SK-N-SH (cell line): Measurements from ENCODE around the gene INPP5A. TPM values are rescaled to one million over a fixed set of nuclear protein-coding genes. Genes with fewer than 3 reads are reported as not detected.

Experiments used
- CTCF ChIA-PET: fragments of 300-600, 350-600 bp; formaldehyde crosslinking; extraction: SDS; loops from one replicate; lab custom pipeline; 2021; lab: Yijun Ruan, JAX
- POLR2A ChIA-PET: fragments of 350-600 bp; sonication (Branson Sonifier 250); formaldehyde crosslinking; extraction: SDS; loops from one replicate; lab custom pipeline; 2020; ENCODE audit warnings: antibody characterized with exemption, inconsistent platforms; lab: Yijun Ruan, JAX
- DNase-seq: peaks from one replicate; pipeline ENCODE4 v3.0.0; 2012
- H2AFZ ChIP-seq: fragments of 200-600 bp; sonication (generic); 2 replicates; pipeline ENCODE4 v1.8.1; 2016; ENCODE audit warnings: antibody characterized with exemption, mild to moderate bottlenecking, low read depth
- H3F3A ChIP-seq: fragments of 200-600 bp; sonication (generic); replicated peaks from 2 replicates; pipeline ENCODE3; 2016; ENCODE audit warnings: antibody characterized with exemption, mild to moderate bottlenecking; ENCODE audit not compliant: insufficient read depth
- H3K27ac ChIP-seq, 2 experiments: fragments of 200-500 bp in 1 of 2; fragments of 200-600 bp in 1 of 2; sonication (Bioruptor generic) in 1 of 2; sonication (generic), shearing (Covaris generic) in 1 of 2; 2 replicates each; pipeline versions ENCODE4 v1.5.1 to v1.6.1; 2014 to 2016; ENCODE audit warnings: low read depth in 2 of 2, inconsistent platforms in 1 of 2, low read length in 1 of 2, mild to moderate bottlenecking in 1 of 2, mixed read lengths in 1 of 2
- H3K27me3 ChIP-seq: fragments of 200-600 bp; sonication (generic), shearing (Covaris generic); 2 replicates; pipeline ENCODE4 v1.6.1; 2016; ENCODE audit warnings: mixed run types; ENCODE audit not compliant: insufficient read depth
- H3K36me3 ChIP-seq, 2 experiments: fragments of 200-500 bp in 1 of 2; fragments of 200-600 bp in 1 of 2; sonication (Bioruptor generic) in 1 of 2; sonication (generic) in 1 of 2; replicated peaks in 1 of 2; 2 replicates each; pipeline versions ENCODE3 to v1.5.1; 2014 to 2016; ENCODE audit warnings: low read length in 1 of 2, mild to moderate bottlenecking in 1 of 2; ENCODE audit not compliant: insufficient read depth in 2 of 2, control insufficient read depth in 1 of 2
- H3K4me1 ChIP-seq, 2 experiments: fragments of 200-500 bp in 1 of 2; fragments of 200-600 bp in 1 of 2; sonication (Bioruptor generic) in 1 of 2; sonication (generic), shearing (Covaris generic) in 1 of 2; 2 replicates each; pipeline versions ENCODE4 v1.5.1 to v1.6.1; 2014 to 2016; ENCODE audit warnings: low read depth in 1 of 2, low read length in 1 of 2, mixed run types in 1 of 2; ENCODE audit not compliant: insufficient read depth in 2 of 2, control insufficient read depth in 1 of 2
- H3K4me2 ChIP-seq: fragments of 200-600 bp; sonication (generic), shearing (Covaris generic); 2 replicates; pipeline ENCODE4 v1.6.1; 2017; ENCODE audit warnings: mixed run types
- H3K4me3 ChIP-seq, 2 experiments: fragments of 200-500 bp in 1 of 2; fragments of 200-600 bp in 1 of 2; sonication (Bioruptor generic) in 1 of 2; sonication (generic), shearing (Covaris generic) in 1 of 2; 2 replicates each; pipeline versions ENCODE4 v1.5.1 to v1.8.1; 2014 to 2016; ENCODE audit warnings: low read depth in 2 of 2, inconsistent platforms in 1 of 2, low read length in 1 of 2, mild to moderate bottlenecking in 1 of 2, mixed read lengths in 1 of 2, moderate library complexity in 1 of 2
- H3K79me2 ChIP-seq: fragments of 200-600 bp; sonication (generic); 2 replicates; pipeline ENCODE4 v1.8.1; 2017; ENCODE audit warnings: mild to moderate bottlenecking; ENCODE audit not compliant: insufficient read depth
- H3K9ac ChIP-seq: fragments of 200-600 bp; sonication (generic); 2 replicates; pipeline ENCODE4 v1.6.1; 2017; ENCODE audit warnings: mixed run types
- H3K9me2 ChIP-seq: fragments of 200-600 bp; sonication (generic); 2 replicates; pipeline ENCODE4 v1.6.1; 2017; ENCODE audit warnings: mixed run types
- H3K9me3 ChIP-seq: fragments of 200-600 bp; sonication (generic); 2 replicates; pipeline ENCODE4 v1.6.1; 2017; ENCODE audit warnings: mixed run types, mild to moderate bottlenecking, moderate library complexity
- H4K20me1 ChIP-seq: fragments of 200-600 bp; sonication (generic); 2 replicates; pipeline ENCODE4 v1.6.1; 2017; ENCODE audit warnings: mild to moderate bottlenecking, mixed run types; ENCODE audit not compliant: insufficient read depth
- CHD2 ChIP-seq: fragments of 150-350 bp; IDR thresholded peaks from 2 replicates; pipeline ENCODE4 v1.6.1; 2018; ENCODE audit warnings: low read length; ENCODE audit not compliant: partially characterized antibody
- EZH2phosphoT487 ChIP-seq: fragments of 200-600 bp; sonication (generic); IDR thresholded peaks from 2 replicates; pipeline ENCODE4 v1.6.1; 2017; ENCODE audit warnings: low read depth, mixed run types, mild to moderate bottlenecking, antibody characterized with exemption, moderate library complexity, borderline replicate concordance
- FOXM1 ChIP-seq: IDR thresholded peaks from 2 replicates; pipeline ENCODE4 v1.4.0; 2012; ENCODE audit warnings: low read depth, mild to moderate bottlenecking
- JUND ChIP-seq: IDR thresholded peaks from 2 replicates; pipeline ENCODE4 v1.4.0; 2012
- NFIC ChIP-seq: IDR thresholded peaks from 2 replicates; pipeline ENCODE4 v1.4.0; 2012; ENCODE audit warnings: borderline replicate concordance
- PBX3 ChIP-seq: IDR thresholded peaks from 2 replicates; pipeline ENCODE4; 2012
- POLR2AphosphoS5 ChIP-seq: IDR thresholded peaks from 2 replicates; pipeline ENCODE4 v1.6.1; 2012; ENCODE audit warnings: low read depth, low read length
- RAD21 ChIP-seq: IDR thresholded peaks from 2 replicates; pipeline ENCODE4 v1.6.1; 2012; ENCODE audit warnings: mild to moderate bottlenecking, low read length
- RCOR1 ChIP-seq: fragments of 150-350 bp; IDR thresholded peaks from 2 replicates; pipeline ENCODE4 v1.6.1; 2017; ENCODE audit warnings: antibody characterized with exemption, low read length
- SIN3A ChIP-seq: IDR thresholded peaks from 2 replicates; pipeline ENCODE4 v1.6.1; 2012; ENCODE audit warnings: low read depth, mild to moderate bottlenecking, low read length, moderate library complexity, borderline replicate concordance
- TEAD4 ChIP-seq: IDR thresholded peaks from 2 replicates; pipeline ENCODE4 v1.4.0; 2012; ENCODE audit warnings: mild to moderate bottlenecking, borderline replicate concordance; ENCODE audit not compliant: insufficient read depth
- YY1 ChIP-seq: IDR thresholded peaks from 2 replicates; pipeline ENCODE4 v1.4.0; 2012; ENCODE audit warnings: low read depth, mild to moderate bottlenecking
- WGBS: methylation state at CpG from one replicate; pipeline ENCODE4 v1.1.6; 2017; ENCODE audit warnings: low lambda C conversion rate; 5-methylcytosine and 5-hydroxymethylcytosine counted together
- polyA plus RNA-seq, 3 experiments: library from polyadenylated mRNA; depleted of rRNA; stranded (reverse); fragments of >200 nt; gene quantifications; 2 replicates each; pipeline ENCODE4 v1.2.3, GENCODE V29; 2012
- TF ChIP-seq, protein P1 (sequence below): fragments of 150-350 bp; IDR thresholded peaks from 2 replicates; pipeline ENCODE4 v1.6.1; 2017; ENCODE audit warnings: antibody characterized with exemption, low read length, low read depth, borderline replicate concordance

INPP5A gene
- polyA plus RNA-seq, 1 of the 3 experiments (the other 2 are of a cell fraction): 12.0 TPM

DNA sequence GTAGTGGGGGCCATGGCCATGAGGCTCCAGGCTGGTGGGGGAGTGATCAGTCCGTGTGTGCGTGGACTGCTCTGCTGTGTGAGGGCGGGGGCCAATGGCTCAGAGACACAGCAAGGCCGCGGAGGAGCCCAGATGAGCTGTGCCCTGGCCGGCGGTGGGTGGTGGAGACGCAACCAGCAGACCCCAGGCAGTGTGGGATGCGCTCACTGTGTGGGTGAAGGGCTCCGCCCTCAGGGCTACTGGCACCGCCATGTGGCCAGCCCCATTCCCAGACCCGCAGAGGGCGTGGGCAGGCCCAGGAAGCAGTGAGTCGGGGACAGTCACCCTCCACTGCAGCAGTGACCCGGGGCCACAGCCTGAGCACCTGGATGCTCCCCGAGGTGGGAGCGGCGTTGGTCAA lies 239.2 kb downstream of the INPP5A start:
- POLR2A ChIA-PET: no interaction called here
- Histone ChIP-seq H2AFZ (no peak overlapping the region), H3K9ac (no peak overlapping the region), H3K27ac (no peak overlapping the region), H3K79me2 (no peaks in the 10 kb centered on the region), H3K27me3 (no peaks in the 10 kb centered on the region), H3K9me3 (no peaks in the 10 kb centered on the region), H3K4me1 (no peaks in the 10 kb centered on the region; a peak in 1 of 4 replicates), H3K4me2 (no peak overlapping the region), H3K9me2 (no peaks in the 10 kb centered on the region), H3K36me3 (no peaks in the 10 kb centered on the region), H4K20me1 (no peaks in the 10 kb centered on the region), H3F3A (no peaks in the 10 kb centered on the region), H3K4me3 (no peak overlapping the region)
- CTCF ChIA-PET: interaction anchor here (0.9 to 1.0 kb wide), 2 partner anchors 83 to 123 kb away, joined by 3 to 4 read pairs; no protein-coding TSS in a partner anchor
- DNase-seq: no peak
- TF ChIP-seq CHD2: no peak
- WGBS: 92% methylated on average over 14 of the region's 18 CpGs

DNA sequence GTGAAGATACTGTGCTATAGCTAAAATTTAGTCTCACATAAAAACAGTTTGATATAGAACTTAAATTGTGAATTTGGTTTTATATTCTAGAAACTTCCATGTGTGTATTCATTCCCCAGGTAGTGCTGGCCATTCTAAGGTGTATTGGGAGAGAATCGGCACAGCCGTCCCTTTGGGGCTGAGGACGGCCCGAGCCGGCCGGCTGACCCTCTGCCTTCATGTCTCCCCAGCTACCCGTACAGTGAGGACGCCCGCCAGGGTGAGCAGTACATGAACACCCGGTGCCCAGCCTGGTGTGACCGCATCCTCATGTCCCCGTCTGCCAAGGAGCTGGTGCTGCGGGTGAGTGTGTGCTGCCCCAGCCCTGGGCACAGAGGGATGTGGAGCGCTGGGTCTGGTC lies 239.9 kb downstream of the INPP5A start:
- DNase-seq: no peak
- no peaks in the 10 kb centered on the region for H3K79me2 ChIP-seq
- H3K27ac ChIP-seq: no peak overlapping the region
- no peak overlapping the region for H2AFZ ChIP-seq
- no peak overlapping the region for H3K4me2 ChIP-seq
- no peaks in the 10 kb centered on the region; a peak in 1 of 4 replicates for H3K4me1 ChIP-seq
- TF ChIP-seq TEAD4: no peak
- TF ChIP-seq SIN3A: no peak
- TF ChIP-seq RAD21: no peak
- no peak for TF ChIP-seq JUND
- no peak for TF ChIP-seq RCOR1
- TF ChIP-seq, protein P1, sequence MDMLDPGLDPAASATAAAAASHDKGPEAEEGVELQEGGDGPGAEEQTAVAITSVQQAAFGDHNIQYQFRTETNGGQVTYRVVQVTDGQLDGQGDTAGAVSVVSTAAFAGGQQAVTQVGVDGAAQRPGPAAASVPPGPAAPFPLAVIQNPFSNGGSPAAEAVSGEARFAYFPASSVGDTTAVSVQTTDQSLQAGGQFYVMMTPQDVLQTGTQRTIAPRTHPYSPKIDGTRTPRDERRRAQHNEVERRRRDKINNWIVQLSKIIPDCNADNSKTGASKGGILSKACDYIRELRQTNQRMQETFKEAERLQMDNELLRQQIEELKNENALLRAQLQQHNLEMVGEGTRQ: no peak
- no peak for TF ChIP-seq POLR2AphosphoS5
- TF ChIP-seq EZH2phosphoT487: no peak
- no peak for TF ChIP-seq PBX3
- no peak for TF ChIP-seq YY1
- TF ChIP-seq NFIC: no peak
- no peak for TF ChIP-seq FOXM1
- H3K9me3 ChIP-seq: no peaks in the 10 kb centered on the region
- H3K9me2 ChIP-seq: no peaks in the 10 kb centered on the region
- no peak overlapping the region for H3K9ac ChIP-seq
- no peaks in the 10 kb centered on the region for H3K27me3 ChIP-seq
- POLR2A ChIA-PET: no interaction called here
- CTCF ChIA-PET: no interaction called here
- no peaks in the 10 kb centered on the region for H3K36me3 ChIP-seq
- H3K4me3 ChIP-seq: no peak overlapping the region
- no peaks in the 10 kb centered on the region for H4K20me1 ChIP-seq
- WGBS: 97% methylated on average over 9 of the region's 14 CpGs
- no peaks in the 10 kb centered on the region for H3F3A ChIP-seq
